Epithelial cell of prostate (primary cell): ENCODE data around the gene MVP.

Experiments
- DNase-seq: peaks from one replicate; pipeline ENCODE4 v3.0.0-alpha.2; 2011; ENCODE audit warnings: low read depth, low spot score
- H3K27ac ChIP-seq: fragments of 450-650 bp; 2 replicates; pipeline ENCODE4 v1.5.1; 2017; ENCODE audit warnings: mild to moderate bottlenecking

The MVP gene

DNA sequence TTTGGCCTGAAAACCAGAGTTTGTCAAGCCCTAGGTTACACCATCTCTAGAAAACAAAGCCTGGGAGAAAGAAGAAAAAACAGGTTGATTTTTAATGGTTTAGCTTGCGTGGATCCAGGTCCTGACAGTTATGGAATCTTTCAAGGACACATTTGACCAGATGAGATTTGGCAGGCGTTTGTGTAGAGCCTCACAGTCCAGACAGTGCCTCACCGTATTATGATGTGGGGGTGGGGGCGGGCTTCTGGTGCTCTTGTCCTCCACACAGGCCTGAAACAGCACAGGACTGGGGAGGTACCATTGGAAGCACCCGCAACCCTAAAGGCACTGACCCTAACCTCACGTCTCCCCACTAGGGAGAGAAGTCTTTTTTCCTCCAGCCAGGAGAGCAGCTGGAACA lies 19.6 kb downstream of the MVP start:
- DNase-seq: no peak
- no peak overlapping the region for H3K27ac ChIP-seq

GRCh38 chr16:29840240-29840639 lies 20.0 kb downstream of the MVP start:
- no peak for DNase-seq
- H3K27ac ChIP-seq: no peak overlapping the region

- H3K27ac ChIP-seq: no peak overlapping the region
Observed at GRCh38 chr16:29841631-29842030, 21.4 kb downstream of the MVP start.

GRCh38 chr16:29842732-29843346 lies 22.6 kb downstream of the MVP start:
- no peak for DNase-seq

More at GRCh38 chr16:29841631-29842030, 21.4 kb downstream of the MVP start:
- DNase-seq: no peak

DNA sequence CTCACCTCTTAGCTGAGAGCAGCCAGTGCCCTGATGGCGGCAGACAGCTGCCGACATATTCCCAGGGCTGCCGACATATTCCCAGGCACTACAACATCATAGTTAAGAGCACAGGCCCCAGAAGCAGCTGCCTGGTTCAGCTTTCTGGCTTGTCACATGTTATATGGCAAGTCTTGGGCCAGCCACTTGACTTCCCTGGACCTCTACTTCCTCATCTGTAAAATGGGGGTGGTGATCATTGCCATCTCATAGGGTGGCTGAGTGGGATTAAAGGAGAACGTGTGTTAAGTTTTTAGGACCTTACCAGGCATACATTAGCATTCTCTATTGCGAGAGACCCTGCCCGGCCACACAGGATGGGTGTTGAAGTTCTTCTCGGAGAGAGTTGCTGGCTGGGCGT lies 23.7 kb downstream of the MVP start:
- H3K27ac ChIP-seq: no peak overlapping the region
- DNase-seq: no peak

More at GRCh38 chr16:29842732-29843346, 22.6 kb downstream of the MVP start:
- H3K27ac ChIP-seq: no peak overlapping the region

DNA sequence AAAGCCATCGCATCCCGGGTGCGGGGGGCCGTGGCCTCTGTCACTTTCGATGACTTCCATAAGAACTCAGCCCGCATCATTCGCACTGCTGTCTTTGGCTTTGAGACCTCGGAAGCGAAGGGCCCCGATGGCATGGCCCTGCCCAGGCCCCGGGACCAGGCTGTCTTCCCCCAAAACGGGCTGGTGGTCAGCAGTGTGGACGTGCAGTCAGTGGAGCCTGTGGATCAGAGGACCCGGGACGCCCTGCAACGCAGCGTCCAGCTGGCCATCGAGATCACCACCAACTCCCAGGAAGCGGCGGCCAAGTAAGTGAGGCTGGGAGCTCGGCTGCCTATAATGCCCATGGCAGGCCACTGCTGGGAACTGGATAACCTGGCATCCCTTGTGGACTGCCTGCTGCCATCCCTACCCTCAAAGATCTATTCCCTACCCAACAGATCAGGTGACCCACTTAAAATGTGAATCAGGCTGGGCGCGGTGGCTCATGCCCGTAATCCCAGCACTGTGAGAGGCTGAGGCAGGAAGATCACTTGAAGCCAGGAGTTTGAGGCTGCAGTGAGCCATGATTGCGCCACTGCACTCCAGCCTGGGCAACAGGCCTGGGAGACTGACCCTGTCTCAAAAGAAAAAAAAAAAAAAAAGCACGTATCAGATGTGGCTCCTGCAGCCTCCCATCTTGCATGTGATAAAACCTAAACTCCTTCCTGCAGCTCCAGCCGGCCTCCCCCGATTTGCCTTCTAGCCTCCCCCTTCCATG lies 24.5 kb downstream of the MVP start:
- DNase-seq: no peak
- H3K27ac ChIP-seq: no peak overlapping the region

DNA sequence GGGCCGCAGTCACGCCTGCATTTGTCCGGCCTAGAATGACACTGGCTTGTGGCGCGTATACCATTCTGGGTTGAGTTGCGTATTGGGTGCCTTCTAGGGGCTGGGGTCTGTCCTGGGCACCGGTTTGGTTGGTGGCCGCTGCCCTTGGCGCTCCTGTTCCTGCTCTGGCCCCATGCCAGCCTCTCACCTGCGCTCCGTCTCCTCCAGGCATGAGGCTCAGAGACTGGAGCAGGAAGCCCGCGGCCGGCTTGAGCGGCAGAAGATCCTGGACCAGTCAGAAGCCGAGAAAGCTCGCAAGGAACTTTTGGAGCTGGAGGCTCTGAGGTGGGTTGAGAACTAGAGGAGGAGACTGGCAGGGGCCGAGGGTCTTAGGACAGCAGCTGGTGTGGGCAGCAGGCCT lies 25.4 kb downstream of the MVP start:
- H3K27ac ChIP-seq: no peak overlapping the region
- no peak for DNase-seq

- H3K27ac ChIP-seq: no peak overlapping the region
- peak; percentile 10 for DNase-seq
Observed at GRCh38 chr16:29848420-29849297, 28.4 kb downstream of the MVP start.

- DNase-seq: no peak
- no peak overlapping the region for H3K27ac ChIP-seq
Observed at GRCh38 chr16:29849505-29849904, 29.2 kb downstream of the MVP start.

DNA sequence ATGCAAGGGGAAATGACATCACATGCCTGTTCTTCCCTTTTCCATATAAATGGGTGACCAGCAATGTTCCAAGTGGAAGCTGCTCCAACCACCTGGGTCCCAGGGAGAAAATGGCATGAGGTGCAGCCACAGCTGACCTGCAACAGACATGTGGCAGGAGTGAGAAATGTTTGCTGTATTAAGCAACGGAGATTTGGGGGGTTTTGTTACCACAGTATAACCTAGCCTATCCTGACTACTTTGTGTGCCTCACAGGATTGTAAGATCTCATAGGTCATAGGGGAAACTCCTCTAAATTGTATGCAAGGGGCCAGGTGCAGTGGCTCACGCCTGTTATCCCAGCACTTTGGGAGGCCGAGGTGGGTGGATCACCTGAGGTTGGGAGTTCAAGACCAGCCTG lies 30.7 kb downstream of the MVP start:
- DNase-seq: no peak
- H3K27ac ChIP-seq: no peak overlapping the region

- no peak overlapping the region for H3K27ac ChIP-seq
Observed at GRCh38 chr16:29852654-29853053, 32.4 kb downstream of the MVP start.

DNA sequence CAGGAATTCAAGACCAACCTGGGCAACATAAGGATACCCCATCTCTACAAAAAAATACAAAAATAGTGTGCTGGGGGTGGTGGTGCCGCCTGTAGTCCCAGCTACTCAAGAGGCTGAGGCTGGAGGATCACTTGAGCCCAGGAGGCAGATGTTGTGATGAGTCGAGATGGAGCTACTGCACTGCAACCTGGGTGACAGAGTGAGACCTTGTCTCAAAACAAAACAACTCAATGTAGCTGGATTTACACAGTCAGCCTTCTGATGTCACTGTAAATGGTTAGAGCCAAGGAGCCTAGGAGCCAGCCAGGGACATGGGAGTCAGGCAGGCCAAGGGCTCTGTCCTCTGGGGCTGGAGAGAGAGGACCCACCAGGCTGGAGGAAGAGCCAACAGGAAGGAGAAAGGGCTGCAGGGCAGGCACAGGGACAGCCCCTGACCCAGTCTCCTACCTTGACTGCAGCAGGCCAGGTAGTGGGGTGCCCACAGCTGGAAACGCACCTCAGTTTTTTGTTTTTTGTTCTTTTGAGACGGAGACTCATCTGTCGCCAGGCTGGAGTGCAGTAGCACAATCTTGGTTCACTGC lies 34.3 kb downstream of the MVP start:
- DNase-seq: no peak
- no peak overlapping the region for H3K27ac ChIP-seq

More at GRCh38 chr16:29852654-29853053, 32.4 kb downstream of the MVP start:
- DNase-seq: no peak

- no peak for DNase-seq
Observed at GRCh38 chr16:29857133-29857760, 37.0 kb downstream of the MVP start.

GRCh38 chr16:29858149-29858849 lies 38.0 kb downstream of the MVP start:
- no peak overlapping the region for H3K27ac ChIP-seq
- no peak for DNase-seq

More at GRCh38 chr16:29857133-29857760, 37.0 kb downstream of the MVP start:
- H3K27ac ChIP-seq: no peak overlapping the region

DNA sequence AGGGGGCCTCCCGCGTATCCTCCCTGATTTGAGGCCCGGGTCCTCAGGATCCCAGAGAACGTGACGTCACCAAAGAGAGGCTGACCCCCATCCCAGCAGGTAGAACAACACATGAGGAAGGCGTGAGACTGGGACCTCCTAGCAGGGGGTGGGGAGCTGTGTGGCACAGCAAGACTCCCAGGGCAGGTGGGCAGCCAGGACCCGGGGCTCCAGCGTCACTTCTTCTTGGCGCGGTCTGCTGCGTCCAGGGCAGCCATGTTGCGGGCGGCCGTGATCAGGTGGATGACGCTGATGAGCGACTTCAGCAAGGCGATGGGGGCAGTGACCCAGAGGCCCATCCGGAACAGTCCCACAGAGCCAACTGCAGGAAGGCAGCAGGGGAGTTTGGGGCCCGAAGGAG lies 38.7 kb downstream of the MVP start:
- DNase-seq: no peak

DNA sequence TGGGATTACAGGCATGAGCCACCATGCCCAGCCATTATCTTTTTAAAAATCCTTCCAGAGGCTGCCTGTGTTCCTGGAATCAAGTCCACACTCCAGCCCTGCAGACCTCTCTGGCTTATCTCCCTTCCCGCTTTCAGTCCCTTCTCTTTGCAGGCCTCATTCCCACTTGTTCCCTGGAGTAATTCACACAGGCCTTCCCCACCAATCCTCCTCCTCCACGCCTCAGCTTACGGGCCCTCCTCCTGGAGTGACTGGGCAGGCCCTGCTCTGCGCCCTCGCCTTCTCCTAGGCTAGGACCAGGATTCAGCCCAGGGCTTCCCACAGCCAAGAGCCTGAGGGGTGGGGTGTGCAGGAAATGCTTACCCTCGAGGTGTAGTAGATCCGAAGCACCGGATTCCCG lies 40.0 kb downstream of the MVP start:
- no peak for DNase-seq
- H3K27ac ChIP-seq: no peak overlapping the region

More for the DNA sequence above, 38.7 kb downstream of the MVP start:
- no peak overlapping the region for H3K27ac ChIP-seq

DNA sequence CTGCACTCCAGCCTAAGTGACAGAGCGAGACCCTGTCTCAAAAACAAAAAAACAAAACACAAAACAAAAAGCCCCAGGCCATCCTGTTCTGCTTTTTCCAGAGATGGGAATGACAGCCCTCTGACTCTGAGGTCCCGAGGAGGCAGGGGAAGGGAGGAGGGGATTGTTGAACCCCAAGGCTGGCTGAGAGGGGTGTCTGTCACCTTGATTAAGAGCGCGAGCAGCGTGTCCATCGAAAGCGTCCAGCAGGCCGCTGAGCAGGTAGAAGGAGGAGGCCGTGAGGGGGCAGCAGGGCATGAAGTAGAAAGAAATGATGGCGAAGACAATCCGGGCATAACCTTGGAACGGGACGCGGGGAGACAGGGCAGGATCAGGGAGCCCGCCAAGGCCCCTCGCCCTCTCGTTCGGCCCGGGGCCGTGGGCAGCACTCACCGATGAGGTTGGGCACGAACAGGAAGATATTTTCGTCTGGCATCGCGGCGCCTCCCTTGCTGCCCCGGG lies 42.2 kb downstream of the MVP start:
- H3K27ac ChIP-seq: peak overlapping the region; percentile 76
- DNase-seq: no peak

DNA sequence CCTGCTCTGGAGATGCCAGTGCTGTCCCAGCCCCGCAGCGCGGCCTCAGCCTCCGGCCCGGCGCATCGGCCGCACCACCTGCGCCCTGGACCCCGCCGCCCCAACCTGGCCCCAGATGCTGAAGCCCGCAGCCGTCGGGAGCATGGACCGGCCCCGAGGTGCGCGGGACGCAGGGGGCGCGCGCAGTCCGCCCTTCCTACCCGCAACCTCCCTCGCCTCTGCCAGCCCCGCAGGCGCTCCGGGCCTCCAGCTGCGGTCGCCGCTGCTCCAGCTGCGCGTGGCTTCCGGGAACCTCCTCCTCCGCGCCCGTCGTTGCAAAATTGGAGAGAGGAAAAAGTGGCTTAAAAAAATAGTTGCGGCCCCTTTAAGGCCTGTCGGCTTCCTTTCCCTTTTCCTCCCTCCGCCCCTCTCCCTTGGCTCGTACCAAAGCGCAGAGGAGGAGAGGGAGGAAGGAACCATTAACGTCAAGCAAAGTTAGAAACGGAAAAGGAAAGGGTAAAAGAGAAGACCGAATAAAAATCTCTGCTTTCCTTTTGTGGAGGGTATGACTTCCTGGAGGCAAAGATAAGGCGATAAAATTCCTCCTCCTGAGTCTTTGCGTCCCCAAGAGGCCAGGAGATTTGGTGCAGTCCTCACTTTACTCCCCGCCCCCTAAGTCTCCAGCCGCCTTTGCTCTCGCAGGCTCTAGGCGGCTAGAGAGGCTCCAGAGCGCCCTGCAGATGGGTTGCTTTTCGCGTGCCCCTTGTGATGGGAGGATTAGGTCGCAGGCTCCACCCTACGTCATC lies 42.8 kb downstream of the MVP start, which contains the start of gene CDIPT:
Gene CDIPT, minus strand, starts transcription at position 343 of the 785 bp plus-strand sequence. CDS start 369 bp downstream, outside the sequence.
- DNase-seq: peak; percentile 80
- peak within 1 kb of the TSS; percentile 76 for H3K27ac ChIP-seq
